ENCODE data around the gene DYNLRB1. TPM values are rescaled to one million over a fixed set of nuclear protein-coding genes. Genes with fewer than 3 reads are reported as not detected.
A peak's percentile ranks its signal among the peaks of the same experiment; 100 is the strongest.
"Not testable (repeated sequence)": the region's sequence is repeated elsewhere in the genome, so short reads cannot be mapped to it uniquely, and the experiment has no call there.

DYNLRB1 gene
- total RNA-seq, 2 donors from 2014 or later: 115 TPM

DNA sequence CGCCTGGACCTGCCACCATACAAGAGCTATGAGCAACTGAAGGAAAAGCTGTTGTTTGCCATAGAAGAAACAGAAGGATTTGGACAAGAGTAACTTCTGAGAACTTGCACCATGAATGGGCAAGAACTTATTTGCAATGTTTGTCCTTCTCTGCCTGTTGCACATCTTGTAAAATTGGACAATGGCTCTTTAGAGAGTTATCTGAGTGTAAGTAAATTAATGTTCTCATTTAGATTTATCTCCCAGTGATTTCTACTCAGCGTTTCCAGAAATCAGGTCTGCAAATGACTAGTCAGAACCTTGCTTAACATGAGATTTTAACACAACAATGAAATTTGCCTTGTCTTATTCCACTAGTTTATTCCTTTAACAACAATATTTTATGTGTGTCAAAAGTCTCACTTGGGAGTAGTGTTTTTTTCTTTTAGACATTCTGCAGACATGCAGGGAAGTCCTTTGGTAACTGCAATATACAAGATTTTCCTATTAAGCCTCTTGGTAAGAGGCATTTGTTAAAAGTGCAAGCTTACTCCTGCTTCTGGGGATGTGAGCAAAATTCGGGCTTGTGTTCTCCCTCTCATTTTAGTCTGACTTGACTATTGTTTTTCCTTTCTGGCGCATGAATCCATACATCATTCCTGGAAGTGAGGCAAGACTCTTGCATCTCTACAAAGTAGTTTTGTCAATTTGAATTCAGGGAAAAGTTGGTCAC lies 8.4 kb upstream of the DYNLRB1 start:
- DNase-seq (no peak), ATAC-seq (no peak)
- intact Hi-C loops (cut with DNase I, micrococcal nuclease): no loop called here

- DNase-seq: no peak
- intact Hi-C loops (cut with DNase I, micrococcal nuclease): no loop called here
- no peak for ATAC-seq
Measured at GRCh38 chr20:34510575-34510974, 5.6 kb upstream of the DYNLRB1 start.

- DNase-seq (no peak), ATAC-seq (no peak)
- intact Hi-C loops (cut with DNase I, micrococcal nuclease): no loop called here
Measured at GRCh38 chr20:34511891-34512265, 4.3 kb upstream of the DYNLRB1 start.

DNA sequence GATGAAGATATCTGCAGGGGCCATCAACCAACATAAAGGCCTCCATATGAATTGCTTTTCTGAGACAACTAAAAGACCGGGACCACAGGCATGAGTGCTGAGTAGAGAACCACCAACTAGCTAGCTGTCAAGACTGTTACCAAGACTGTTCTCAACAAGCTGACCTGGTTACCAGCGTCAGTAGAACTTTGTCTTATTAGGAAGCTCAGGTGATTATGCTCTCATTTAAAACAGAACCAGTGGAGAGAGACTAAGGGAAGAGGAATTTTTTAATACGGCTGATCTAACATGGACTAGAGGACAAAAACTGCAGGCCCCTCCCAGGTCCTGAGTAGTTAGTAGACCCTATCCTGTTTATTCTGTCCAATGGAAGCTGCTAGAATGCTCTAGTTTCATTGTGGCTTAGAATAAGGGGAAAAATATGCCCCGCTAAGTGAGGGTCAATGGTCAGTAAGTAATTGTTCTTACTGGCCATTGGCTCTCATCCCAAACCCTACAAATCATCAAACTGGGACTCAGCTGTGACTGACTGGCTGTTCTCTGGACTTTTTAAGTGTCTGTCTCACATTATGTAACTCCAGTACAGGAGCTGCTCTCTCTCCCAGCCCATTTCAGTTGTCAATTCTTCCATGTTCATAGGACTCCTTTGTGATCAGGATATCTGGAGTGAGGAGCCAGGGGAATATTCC lies 3.8 kb upstream of the DYNLRB1 start:
- no peak for ATAC-seq
- no peak for DNase-seq
- intact Hi-C loops (cut with DNase I, micrococcal nuclease): no loop called here

GRCh38 chr20:34512955-34513419 lies 3.2 kb upstream of the DYNLRB1 start:
- intact Hi-C loops (cut with DNase I, micrococcal nuclease): no loop called here
- DNase-seq: no peak
- no peak for ATAC-seq

- ATAC-seq; DNase-seq; intact Hi-C loops (cut with DNase I, micrococcal nuclease): not testable (repeated sequence)
Measured at GRCh38 chr20:34514034-34514433, 2.2 kb upstream of the DYNLRB1 start.

DNA sequence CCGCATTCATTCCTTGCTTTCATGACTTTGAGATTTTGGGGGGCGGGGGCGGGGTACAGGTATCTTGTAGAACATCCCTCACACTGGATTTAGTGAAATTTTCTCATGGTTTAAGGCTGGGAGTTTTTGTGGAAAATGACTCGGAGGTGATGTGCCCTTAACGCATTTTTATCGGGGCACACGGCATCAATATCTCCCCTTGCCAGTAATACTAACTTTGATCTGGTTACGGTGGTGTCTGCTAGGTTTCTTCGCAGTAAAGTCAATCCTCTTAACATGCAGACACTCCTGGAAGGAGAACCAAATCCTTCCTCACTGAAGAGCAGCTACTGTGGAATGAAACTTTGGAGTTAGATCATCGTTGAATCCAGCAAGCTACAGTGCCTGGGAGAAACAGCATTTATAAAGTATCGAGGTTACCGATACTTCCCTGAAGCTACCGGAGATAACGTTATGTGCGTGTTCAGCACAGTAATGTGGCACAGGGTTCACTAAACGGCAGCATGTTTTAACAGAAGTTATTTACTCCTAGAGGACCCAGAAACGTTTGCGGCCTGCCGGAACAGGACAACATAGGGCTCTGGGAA lies 1.2 kb upstream of the DYNLRB1 start:
- DNase-seq (no peak), ATAC-seq (peak; percentile 16)
- intact Hi-C loops (cut with DNase I, micrococcal nuclease): no loop called here

DNA sequence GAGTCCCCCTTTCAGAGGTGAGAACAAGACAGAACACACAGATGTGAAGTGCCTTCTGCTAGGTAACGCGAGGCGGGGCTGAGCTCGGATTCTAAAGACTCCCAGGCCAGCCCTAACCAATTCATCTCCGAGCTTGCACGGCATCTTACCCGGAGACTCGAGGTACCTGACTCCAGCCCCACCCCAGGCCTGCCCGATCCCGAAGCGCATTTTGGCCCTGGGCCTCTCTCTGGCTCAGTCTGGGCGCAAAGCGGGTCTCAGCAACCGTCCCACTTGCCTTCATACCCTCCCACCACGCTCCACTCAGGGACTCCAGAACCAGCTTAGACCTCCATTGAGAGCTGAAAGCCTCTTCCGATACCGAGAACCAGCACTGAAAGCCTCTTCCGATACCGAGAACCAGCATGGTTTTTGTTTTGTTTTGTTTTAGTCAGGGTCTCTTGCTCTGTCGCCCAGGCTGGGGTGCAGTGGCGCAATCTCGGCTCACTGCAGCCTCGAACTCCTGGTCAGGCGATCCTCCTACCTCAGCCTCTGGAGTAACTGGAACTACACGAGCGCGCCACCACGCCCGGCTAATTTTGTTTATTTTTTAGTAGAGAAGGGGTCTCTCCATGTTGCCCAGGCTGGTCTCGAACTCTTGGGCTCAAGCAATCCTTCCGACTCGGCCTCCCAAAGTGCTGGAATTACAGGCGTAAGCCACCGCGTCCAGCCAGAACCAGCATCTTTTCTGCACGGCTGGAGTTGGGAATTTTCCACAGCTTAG lies 557 bp upstream of the DYNLRB1 start:
- DNase-seq (peak; percentile 75 to 79), ATAC-seq (peak; percentile 74)
- intact Hi-C loops (cut with DNase I, micrococcal nuclease): no loop called here

DNA sequence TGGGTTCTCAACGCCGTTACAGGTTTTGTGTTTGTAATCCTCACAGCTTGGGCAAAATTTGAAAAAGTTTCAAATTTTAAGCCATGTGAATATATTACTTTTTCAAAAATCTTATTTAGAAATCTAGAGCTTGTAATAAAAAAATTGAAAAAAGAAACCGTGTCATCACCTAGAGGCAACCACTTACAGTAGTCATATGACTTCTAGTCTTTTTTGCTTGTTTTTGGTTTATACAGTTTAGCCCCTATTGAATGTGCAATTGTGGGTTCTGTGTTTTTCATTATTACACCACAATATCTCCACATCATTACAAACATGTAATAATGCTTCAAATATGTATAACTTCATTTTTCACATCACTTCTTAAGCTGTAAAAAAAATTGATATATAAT lies 888 bp downstream of the DYNLRB1 start:
- no peak for ATAC-seq
- intact Hi-C loops (cut with DNase I, micrococcal nuclease): no loop called here
- no peak for DNase-seq

DNA sequence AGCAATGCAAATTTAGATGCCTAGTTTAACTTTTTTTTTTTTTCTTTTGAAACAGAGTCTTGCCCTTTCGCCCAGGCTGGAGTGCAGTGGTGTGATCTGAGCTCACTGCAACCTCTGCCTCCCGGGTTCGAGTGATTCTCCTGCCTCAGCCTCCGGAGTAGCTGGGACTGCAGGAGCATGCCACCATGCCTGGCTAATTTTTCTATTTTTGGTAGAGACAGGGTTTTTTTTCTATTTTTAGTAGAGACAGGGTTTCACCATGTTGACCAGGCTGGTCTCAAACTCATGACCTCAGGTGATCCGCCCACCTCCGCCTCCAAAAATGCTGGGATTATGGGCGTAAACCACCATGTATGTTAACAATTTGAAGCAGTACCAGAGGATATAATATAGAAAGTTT lies 2.6 kb downstream of the DYNLRB1 start:
- intact Hi-C loops (cut with DNase I, micrococcal nuclease); DNase-seq; ATAC-seq: not testable (repeated sequence)

- ATAC-seq; DNase-seq; intact Hi-C loops (cut with DNase I, micrococcal nuclease): not testable (repeated sequence)
Measured at GRCh38 chr20:34519841-34520240, 3.6 kb downstream of the DYNLRB1 start.

DNA sequence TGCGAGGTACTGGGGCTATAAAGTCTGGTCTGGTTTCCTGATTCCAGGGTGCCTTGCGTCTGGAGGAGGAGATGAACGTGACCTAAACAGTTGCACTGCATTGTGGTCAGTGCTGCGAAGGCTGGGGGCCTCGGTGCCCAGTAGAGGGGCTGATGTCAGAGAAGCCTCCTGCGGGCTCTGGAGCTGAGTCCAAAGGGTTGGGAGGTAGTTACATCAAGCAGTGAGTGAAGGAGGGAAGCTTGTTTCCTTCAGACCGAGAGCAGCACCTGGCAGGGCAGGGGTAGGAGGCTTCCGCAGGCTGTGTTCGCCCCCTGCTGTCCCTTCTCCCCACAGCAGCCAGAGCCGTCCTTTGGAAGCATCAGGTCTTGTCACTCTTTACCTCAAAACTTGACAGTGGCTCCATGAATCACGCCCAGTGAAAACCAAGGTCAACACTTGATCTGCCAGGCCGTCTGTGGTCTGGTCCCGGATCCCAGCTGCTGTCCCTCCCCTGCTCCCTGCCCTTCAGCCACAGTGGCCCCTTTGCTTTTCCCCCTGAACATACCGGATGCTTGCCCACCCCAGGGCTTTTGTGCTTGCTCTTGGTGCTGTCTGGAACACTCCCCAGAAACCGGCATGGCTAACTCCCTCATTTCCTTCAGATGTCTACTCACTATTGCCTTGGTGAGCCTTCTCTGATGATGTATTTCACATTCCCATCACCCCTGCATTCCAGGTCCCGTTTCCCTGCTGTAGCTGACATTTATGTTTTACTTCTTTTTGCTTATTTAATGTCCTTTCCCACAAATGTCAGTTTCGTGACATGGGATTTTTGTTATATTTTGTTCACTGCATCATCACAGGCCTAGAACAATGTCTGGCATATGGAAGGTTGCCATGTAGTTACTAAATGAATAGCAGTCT lies 7.0 kb downstream of the DYNLRB1 start:
- peak; percentile 55 for ATAC-seq

GRCh38 chr20:34524426-34524825 lies 8.2 kb downstream of the DYNLRB1 start:
- intact Hi-C loops (cut with DNase I, micrococcal nuclease): no loop called here
- ATAC-seq (no peak), DNase-seq (peak in 1 of 2 donors; percentile 12)

More for the DNA sequence above, 7.0 kb downstream of the DYNLRB1 start:
- intact Hi-C loops (cut with DNase I, micrococcal nuclease): no loop called here
- DNase-seq: peak; percentile 60 to 69

GRCh38 chr20:34525342-34525708 lies 9.1 kb downstream of the DYNLRB1 start:
- no peak for DNase-seq

GRCh38 chr20:34525709-34526416 lies 9.6 kb downstream of the DYNLRB1 start:
- intact Hi-C loops (cut with DNase I, micrococcal nuclease): no loop called here
- peak; percentile 84 for ATAC-seq
- peak; percentile 82 to 91 for DNase-seq

More at GRCh38 chr20:34525342-34525708, 9.1 kb downstream of the DYNLRB1 start:
- ATAC-seq: no peak
- intact Hi-C loops (cut with DNase I, micrococcal nuclease): no loop called here

DNA sequence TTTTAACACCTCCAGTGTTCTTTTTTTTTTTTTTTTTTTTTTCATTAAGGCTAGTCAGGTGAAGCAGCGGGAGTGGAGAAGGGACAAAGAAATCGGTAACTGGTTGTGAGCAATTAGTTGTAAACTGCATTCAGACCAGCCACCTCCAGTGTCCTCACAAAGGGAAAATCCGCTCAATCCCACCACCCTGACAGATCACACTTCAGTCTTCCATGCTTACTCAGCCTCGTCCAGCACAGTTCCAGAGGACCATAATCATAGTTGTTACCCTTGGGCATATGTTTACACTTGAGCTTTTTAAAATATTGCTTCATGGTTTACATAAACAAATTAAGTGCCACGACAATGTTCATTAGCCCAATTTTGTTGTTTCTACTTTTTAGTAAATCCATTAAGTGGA lies 10.2 kb downstream of the DYNLRB1 start:
- DNase-seq: peak in 1 of 2 donors; percentile 14
- intact Hi-C loops (cut with DNase I, micrococcal nuclease): no loop called here
- ATAC-seq: no peak

- DNase-seq (peak in 1 of 2 donors; percentile 24), ATAC-seq (no peak)
- intact Hi-C loops (cut with DNase I, micrococcal nuclease): no loop called here
Measured at GRCh38 chr20:34527016-34527415, 10.8 kb downstream of the DYNLRB1 start.

- intact Hi-C loops (cut with DNase I, micrococcal nuclease): no loop called here
- DNase-seq (peak; percentile 24 to 49), ATAC-seq (no peak)
Measured at GRCh38 chr20:34528921-34529297, 12.7 kb downstream of the DYNLRB1 start.

Data from left colon (tissue), 2 donors.